ENCODE measurements around the gene POLR1D.

DNA sequence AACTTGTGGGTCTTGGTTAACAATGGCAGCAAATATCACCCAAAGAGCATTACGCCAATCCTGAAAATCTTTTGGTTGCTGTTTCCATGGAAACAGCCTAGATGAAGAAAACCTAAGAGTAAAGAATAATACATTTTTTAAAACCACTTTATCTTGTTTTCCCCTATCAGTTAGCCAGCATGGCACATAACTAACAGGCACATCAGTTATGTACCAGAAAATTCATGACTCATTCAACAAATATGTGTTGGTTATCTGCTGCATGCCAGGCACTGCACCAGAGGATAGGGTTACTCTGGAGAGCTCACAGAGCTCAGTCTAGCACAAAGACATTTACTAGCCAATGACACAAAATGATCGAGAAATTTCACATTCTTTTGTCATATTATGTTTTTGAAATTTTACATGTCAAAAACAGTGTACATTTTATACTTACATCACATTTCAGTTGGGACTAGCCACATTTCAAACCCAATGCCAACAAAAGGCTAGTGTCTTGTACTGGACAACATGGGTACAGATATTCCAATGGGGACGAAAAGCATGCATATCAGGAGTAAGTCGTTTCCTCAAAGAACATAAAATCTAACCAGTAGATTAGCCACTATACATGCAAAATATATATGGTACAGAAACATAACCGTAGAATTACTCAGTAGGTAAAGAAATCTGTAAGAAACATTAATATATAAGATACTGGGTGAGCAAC is 21.7 kb upstream of the POLR1D start:
- TF ChIP-seq CTCF (conservative IDR thresholded peaks at IDR 0.05; ENCODE audit: low read depth in 2 of 2) (no peak), EZH2phosphoT487 (IDR thresholded peaks at IDR 0.05; ENCODE audit: unreplicated experiment) (no peak), POLR2AphosphoS5 (IDR thresholded peaks at IDR 0.05; ENCODE audit: low read depth) (no peak), EZH2 (IDR thresholded peaks at IDR 0.05; ENCODE audit: low read depth, unreplicated experiment) (no peak), NANOG (IDR thresholded peaks at IDR 0.05; ENCODE audit: borderline replicate concordance) (no peak), JUNB (IDR thresholded peaks at IDR 0.05; ENCODE audit: unreplicated experiment) (no peak), CREB1 (CRISPR knock-in tag; IDR thresholded peaks at IDR 0.05; ENCODE audit: low read depth) (no peak), REST (IDR thresholded peaks at IDR 0.05; ENCODE audit: unreplicated experiment) (no peak), ZNF331 (CRISPR knock-in tag; IDR thresholded peaks at IDR 0.05; ENCODE audit: low read depth) (no peak)
- TF ChIP-seq, protein P1, sequence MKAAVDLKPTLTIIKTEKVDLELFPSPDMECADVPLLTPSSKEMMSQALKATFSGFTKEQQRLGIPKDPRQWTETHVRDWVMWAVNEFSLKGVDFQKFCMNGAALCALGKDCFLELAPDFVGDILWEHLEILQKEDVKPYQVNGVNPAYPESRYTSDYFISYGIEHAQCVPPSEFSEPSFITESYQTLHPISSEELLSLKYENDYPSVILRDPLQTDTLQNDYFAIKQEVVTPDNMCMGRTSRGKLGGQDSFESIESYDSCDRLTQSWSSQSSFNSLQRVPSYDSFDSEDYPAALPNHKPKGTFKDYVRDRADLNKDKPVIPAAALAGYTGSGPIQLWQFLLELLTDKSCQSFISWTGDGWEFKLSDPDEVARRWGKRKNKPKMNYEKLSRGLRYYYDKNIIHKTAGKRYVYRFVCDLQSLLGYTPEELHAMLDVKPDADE (IDR thresholded peaks at IDR 0.05), result no peak

All from GM23338 (cell line).